ENCODE data around the gene SMIM34. TPM values are rescaled to one million over a fixed set of nuclear protein-coding genes. Genes with fewer than 3 reads are reported as not detected.
"Not testable (repeated sequence)": the region's sequence is repeated elsewhere in the genome, so short reads cannot be mapped to it uniquely, and the experiment has no call there.

SMIM34 gene
- total RNA-seq, 2 experiments from 2014 or later = not detected

DNA sequence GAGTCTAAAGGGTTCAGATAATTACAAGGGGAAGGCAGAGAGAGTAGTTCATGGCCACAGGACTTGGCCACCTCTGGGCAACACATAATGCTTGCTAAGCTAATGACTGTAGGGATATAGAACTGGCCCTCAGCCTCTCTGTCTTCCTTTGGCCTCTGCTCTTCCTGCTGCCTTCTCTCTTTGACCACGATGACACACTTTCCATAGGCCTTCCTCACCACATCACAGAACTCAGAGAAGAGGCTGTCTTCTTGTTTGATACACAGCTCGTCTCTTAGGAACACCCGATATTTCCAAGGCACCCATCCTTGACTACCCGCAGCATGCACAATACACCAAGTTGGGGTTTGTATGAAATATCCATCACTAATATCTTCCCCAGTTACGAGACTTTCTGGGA is 23.2 kb downstream of the SMIM34 start:
- not testable (repeated sequence) for H3K4me3 Mint-ChIP-seq, H3K9me3 Mint-ChIP-seq, H3K27ac Mint-ChIP-seq, H3K4me1 Mint-ChIP-seq, DNase-seq, H3K36me3 Mint-ChIP-seq, H3K27me3 Mint-ChIP-seq

DNA sequence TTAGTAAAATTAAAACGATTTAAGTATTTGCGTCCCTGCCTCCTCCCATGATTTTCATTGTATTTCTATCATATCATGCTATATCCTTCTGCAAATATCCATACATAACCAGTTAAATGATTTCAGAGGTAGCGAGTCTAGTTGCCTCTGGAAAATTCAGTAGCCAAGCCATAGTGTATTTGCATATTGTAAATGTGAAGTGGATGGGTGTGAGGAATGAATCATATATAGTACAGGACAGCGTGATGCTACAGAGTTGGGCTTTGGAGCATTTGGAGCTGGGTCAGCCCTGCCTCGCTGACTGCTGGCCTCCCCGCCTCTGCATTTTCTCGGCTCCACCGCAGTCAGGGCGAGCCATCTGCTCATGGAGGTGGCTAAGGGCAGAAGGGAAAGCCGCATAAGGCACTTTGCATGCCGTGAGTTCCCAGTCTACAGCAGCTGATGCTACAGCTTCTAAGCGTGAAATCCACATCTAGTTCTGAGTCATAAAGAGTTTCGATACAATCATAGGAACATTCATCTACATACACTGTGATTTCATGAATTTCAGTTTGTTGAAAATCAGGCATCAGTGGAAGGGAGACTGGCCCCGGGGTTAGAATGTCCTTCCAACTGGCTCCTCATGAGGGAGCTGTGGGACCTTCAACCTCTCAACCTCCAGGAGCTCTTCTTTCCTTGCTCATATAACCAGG is 39.9 kb downstream of the SMIM34 start:
- not testable (repeated sequence) for DNase-seq, H3K27me3 Mint-ChIP-seq, H3K27ac Mint-ChIP-seq, H3K4me3 Mint-ChIP-seq, H3K9me3 Mint-ChIP-seq, H3K36me3 Mint-ChIP-seq, H3K4me1 Mint-ChIP-seq

DNA sequence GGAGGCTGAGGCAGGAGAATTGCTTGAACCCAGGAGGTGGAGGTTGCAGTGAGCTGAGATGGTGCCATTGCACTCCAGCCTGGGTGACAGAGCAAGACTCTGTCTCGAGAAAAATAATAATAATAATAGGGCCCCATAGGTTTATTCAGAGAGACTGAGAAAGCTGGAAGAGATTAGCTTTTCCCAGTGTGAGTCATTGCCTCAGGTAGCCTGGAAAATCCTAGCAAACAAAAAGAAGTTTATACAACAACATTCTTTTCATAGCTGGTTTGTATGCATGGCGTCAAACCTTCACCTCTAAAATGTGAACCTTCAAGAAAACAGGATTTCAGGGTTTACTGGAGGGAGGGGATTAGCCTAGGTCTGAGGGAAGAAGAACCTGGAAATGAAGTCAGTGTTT is 40.6 kb downstream of the SMIM34 start:
- H3K36me3 Mint-ChIP-seq, H3K27me3 Mint-ChIP-seq, DNase-seq, H3K4me1 Mint-ChIP-seq, H3K27ac Mint-ChIP-seq, H3K4me3 Mint-ChIP-seq, H3K9me3 Mint-ChIP-seq: not testable (repeated sequence)

DNA sequence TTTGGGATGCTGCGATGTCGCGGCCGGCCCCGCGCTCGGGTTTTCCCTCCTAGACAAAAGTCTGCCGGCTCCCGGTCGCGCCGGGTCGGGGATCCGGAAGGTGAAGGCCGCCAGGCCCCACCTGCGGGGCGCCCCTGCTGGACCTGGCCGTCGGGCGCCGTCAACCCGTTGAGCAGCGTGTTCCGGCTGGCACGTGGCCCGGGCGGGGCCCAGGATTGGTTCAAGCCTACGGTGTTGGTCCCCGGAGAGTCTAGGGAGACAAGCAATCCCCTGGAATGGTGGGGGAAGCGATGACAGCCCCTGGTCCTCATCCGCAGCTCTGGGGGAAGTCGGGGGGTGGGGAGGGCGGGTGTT is 48.2 kb downstream of the SMIM34 start:
- not testable (repeated sequence) for H3K9me3 Mint-ChIP-seq, H3K27ac Mint-ChIP-seq, H3K4me1 Mint-ChIP-seq, H3K27me3 Mint-ChIP-seq, DNase-seq, H3K36me3 Mint-ChIP-seq, H3K4me3 Mint-ChIP-seq

DNA sequence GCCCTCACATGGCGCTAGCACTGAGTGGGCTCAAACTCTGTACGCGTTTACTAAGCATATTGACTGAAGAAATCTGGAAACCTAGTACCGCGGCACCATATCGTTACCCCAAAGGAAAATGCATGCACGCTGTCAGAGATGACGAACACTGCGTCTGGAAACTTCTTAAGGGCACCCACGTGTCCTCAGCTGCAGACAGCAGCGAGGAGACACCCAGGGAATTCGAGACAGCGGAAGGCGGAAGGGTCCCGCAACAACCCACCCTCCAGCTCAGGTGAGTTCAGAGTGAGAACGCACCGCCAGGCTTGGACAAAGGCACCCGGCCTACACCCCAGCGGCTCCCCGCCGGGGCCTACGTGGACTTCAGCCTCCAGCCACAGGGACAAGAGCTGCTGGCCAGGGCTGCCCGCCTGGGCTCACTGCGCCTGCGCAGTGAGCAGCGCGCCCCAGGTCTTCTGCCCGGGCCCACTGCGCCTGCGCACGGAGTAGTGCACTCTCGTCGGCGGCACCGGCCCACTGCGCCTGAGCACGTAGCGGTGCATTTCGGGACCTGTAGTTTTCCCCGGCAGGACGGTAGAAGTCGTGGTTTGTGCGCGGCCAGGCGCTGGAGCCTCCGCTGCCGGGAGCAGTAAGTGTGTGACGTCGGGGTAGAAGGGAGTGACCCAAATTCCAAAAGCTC is 48.7 kb downstream of the SMIM34 start, which contains the start of gene SMIM11:
Gene SMIM11, plus strand, starts transcription at position 568 of the 679 bp plus-strand sequence. CDS start 3,998 bp downstream, outside the sequence.
- H3K4me1 Mint-ChIP-seq, H3K36me3 Mint-ChIP-seq, H3K4me3 Mint-ChIP-seq, H3K9me3 Mint-ChIP-seq, H3K27me3 Mint-ChIP-seq, H3K27ac Mint-ChIP-seq, DNase-seq: not testable (repeated sequence)

DNA sequence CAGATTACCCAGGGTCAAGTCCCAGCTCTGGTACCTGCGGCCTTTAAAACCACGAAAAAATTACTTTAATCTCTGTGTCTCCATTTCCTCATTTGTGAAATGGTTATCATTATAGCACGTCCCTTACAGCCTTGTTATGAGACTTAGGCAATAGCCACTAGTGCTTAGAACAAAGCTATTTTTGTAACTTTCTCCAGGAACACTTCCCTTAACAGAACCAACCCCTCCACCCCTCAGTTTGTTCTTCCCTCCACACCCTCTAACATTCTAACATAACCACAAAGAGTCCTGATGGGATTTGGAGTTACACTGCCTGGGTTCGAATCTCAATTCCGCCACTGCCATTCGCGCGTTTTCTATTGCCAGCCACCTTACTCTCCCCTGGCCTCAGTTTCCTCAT is 49.3 kb downstream of the SMIM34 start:
- not testable (repeated sequence) for H3K27me3 Mint-ChIP-seq, DNase-seq, H3K9me3 Mint-ChIP-seq, H3K27ac Mint-ChIP-seq, H3K4me1 Mint-ChIP-seq, H3K36me3 Mint-ChIP-seq, H3K4me3 Mint-ChIP-seq

DNA sequence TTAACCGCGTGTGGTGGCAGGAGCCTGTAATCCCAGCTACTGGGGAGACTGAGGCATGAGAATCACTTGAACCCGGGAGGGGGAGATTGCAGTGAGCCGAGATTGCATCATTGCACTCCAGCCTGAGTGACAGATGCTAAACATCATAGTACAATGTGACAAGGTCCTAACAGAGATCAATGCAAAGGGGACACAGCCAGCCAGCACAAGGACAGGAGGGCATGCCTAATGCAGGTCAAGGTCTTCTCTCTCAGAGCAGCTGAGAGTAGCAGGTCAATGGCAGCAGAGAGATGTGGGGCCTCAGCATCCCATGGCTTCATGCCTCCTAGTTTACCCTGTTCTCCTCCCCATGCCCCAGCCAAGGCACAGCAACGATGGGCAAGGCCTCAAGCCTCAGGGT is 51.4 kb downstream of the SMIM34 start:
- Mint-ChIP-seq H3K27ac (no peak overlapping the region), H3K27me3 (no peaks in the 10 kb centered on the region), H3K36me3 (no peaks in the 10 kb centered on the region), H3K9me3 (no peaks in the 10 kb centered on the region), H3K4me3 (no peak overlapping the region), H3K4me1 (no peaks in the 10 kb centered on the region)
- DNase-seq = no peak

DNA sequence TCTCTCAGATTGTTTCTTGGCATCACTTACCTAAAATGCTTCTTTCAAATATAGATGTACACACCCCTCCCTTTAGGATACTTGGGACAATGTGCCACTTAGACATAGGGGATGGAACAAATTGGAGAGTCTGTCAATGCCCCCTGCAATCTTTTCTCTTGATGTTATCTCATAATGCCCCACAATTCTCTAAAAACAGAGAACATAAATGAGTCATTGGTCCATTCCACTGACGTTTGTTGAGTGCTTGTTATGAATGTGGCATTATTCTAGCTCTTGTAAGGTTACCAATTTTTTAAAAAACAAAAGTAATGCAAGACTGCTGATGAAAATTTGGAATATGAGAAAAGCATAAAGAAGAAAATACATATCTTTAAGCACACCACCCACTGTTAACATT is 54.0 kb downstream of the SMIM34 start:
- H3K4me3 Mint-ChIP-seq = no peak overlapping the region
- DNase-seq = no peak
- no peak overlapping the region for H3K27ac Mint-ChIP-seq
- no peaks in the 10 kb centered on the region for H3K9me3 Mint-ChIP-seq
- H3K27me3 Mint-ChIP-seq = no peaks in the 10 kb centered on the region
- H3K36me3 Mint-ChIP-seq = no peaks in the 10 kb centered on the region
- no peaks in the 10 kb centered on the region for H3K4me1 Mint-ChIP-seq

Other genes with a start within 250 kb of the SMIM34 start
- not detected for gene KCNE2, start 59.9 kb downstream of the SMIM34 start, total RNA-seq
- 10 to 100 TPM; 24.8 to 38.9 TPM for gene SMIM11, start 48.4 kb downstream of the SMIM34 start, total RNA-seq
- under 1 TPM in 1 of 2 experiments, not detected in 1; 0.14 TPM for gene KCNE1, start 88.3 kb upstream of the SMIM34 start, total RNA-seq
- 10 to 100 TPM; 11.5 to 13.2 TPM for gene RCAN1, start 191.2 kb upstream of the SMIM34 start, total RNA-seq
- gene CLIC6, start 245.0 kb upstream of the SMIM34 start, total RNA-seq = under 1 TPM; 0.66 to 0.78 TPM